Esophagus squamous epithelium (tissue), 5 donors: Measurements from ENCODE around the gene RUNX3. TPM values are rescaled to one million over a fixed set of nuclear protein-coding genes. Genes with fewer than 3 reads are reported as not detected.

ENCODE experiments used
- DNase-seq: peaks from one replicate; lab custom pipeline; 2025; lab: John Stamatoyannopoulos, UW
- H3K27ac ChIP-seq, 4 donors: fragments of 200-600 bp; sonication (generic); one replicate each; pipeline ENCODE4 v1.5.1; 2016 to 2019; ENCODE audit warnings: mild to moderate bottlenecking in 1 of 4
- H3K27me3 ChIP-seq, 4 donors: fragments of 200-600 bp; sonication (generic); 1 replicate in 3 of 4; 2 replicates in 1 of 4; pipeline versions ENCODE4 v1.5.1 to v1.6.0; 2017 to 2021; ENCODE audit warnings: antibody characterized with exemption in 1 of 4
- H3K36me3 ChIP-seq, 3 donors: fragments of 200-600 bp; sonication (generic); one replicate each; pipeline ENCODE4 v1.5.1; 2016 to 2019
- H3K4me1 ChIP-seq, 3 donors: fragments of 200-600 bp; sonication (generic); one replicate each; pipeline ENCODE4 v1.5.1; 2017 to 2019
- H3K4me3 ChIP-seq, 4 donors: fragments of 200-600 bp; sonication (generic); 1 replicate in 3 of 4; 2 replicates in 1 of 4; pipeline ENCODE4 v1.5.1; 2016 to 2019; ENCODE audit warnings: mild to moderate bottlenecking in 2 of 4, moderate library complexity in 1 of 4
- H3K9me3 ChIP-seq, 3 donors: fragments of 200-600 bp; sonication (generic); one replicate each; pipeline ENCODE4 v1.5.1; 2016 to 2019
- POLR2A ChIP-seq, 4 donors: fragments of 450-650 bp; IDR thresholded peaks; one replicate each; pipeline ENCODE4 v1.6.1; 2017; ENCODE audit warnings: antibody characterized with exemption in 4 of 4, mild to moderate bottlenecking in 4 of 4, moderate library complexity in 3 of 4
- WGBS, 2 donors: methylation state at CpG; one replicate each; pipeline ENCODE4 v1.1.5; 2018; 5-methylcytosine and 5-hydroxymethylcytosine counted together
- intact Hi-C: fragments of 100-400 bp; cut with DNase I; formaldehyde crosslinking; loops from one replicate; pipeline ENCODE4 v1.15.0; 2022
- total RNA-seq, 4 donors: library from RNA; depleted of rRNA; stranded (reverse); fragments of >200 nt; gene quantifications; one replicate each; pipeline ENCODE4 v1.1.0, GENCODE V29; 2016
- TF ChIP-seq, protein P1 (sequence below), 6 experiments: fragments of 450-650 bp in 4 of 6; fragments of 200-600 bp in 2 of 6; sonication (generic) in 2 of 6; IDR thresholded peaks; one replicate each; pipeline ENCODE4 v1.5.1; 2016 to 2019; ENCODE audit warnings: antibody characterized with exemption in 6 of 6, mild to moderate bottlenecking in 4 of 6, moderate library complexity in 4 of 6
- donor health status: DM: yes; HTN: yes; CAD: no.

Gene RUNX3
- total RNA-seq, 4 donors from 2014 or later: 1.9 to 5.7 (median 3.1) TPM

DNA sequence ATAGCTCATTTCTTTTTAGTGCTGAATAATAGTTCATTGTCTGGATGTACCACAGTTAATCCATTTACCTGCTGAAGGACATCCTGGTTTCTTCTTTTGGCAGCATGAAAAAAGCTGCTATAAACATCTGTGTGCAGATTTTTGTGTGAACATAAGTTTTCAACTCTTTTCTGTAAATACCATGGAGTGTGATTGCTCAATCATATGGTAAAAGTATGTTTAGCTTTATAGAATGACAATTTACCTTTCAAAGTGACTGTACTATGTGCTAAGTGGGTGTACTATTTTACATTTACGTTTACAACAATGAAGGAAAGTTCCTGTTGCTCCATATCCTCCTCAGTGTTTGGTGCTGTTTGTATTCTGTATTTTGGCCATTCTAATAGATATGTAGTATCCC lies 49.0 kb downstream of the RUNX3 start:
- TF ChIP-seq POLR2A (IDR thresholded peaks at IDR 0.05): no peak
- TF ChIP-seq, protein P1, sequence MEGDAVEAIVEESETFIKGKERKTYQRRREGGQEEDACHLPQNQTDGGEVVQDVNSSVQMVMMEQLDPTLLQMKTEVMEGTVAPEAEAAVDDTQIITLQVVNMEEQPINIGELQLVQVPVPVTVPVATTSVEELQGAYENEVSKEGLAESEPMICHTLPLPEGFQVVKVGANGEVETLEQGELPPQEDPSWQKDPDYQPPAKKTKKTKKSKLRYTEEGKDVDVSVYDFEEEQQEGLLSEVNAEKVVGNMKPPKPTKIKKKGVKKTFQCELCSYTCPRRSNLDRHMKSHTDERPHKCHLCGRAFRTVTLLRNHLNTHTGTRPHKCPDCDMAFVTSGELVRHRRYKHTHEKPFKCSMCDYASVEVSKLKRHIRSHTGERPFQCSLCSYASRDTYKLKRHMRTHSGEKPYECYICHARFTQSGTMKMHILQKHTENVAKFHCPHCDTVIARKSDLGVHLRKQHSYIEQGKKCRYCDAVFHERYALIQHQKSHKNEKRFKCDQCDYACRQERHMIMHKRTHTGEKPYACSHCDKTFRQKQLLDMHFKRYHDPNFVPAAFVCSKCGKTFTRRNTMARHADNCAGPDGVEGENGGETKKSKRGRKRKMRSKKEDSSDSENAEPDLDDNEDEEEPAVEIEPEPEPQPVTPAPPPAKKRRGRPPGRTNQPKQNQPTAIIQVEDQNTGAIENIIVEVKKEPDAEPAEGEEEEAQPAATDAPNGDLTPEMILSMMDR (IDR thresholded peaks at IDR 0.05): no peak
- Histone ChIP-seq H3K27ac (no peak overlapping the region), H3K4me1 (no peaks in the 10 kb centered on the region), H3K9me3 (no peaks in the 10 kb centered on the region), H3K36me3 (no peaks in the 10 kb centered on the region), H3K4me3 (no peak overlapping the region), H3K27me3 (peaks cover 0 to 43% (median 0%) of the 10 kb centered on the region in 4 donors)
- intact Hi-C loops: no loop called here
- 4 to 31% methylated on average over 1 of the region's 1 CpG for WGBS, 2 donors
- DNase-seq: no peak

DNA sequence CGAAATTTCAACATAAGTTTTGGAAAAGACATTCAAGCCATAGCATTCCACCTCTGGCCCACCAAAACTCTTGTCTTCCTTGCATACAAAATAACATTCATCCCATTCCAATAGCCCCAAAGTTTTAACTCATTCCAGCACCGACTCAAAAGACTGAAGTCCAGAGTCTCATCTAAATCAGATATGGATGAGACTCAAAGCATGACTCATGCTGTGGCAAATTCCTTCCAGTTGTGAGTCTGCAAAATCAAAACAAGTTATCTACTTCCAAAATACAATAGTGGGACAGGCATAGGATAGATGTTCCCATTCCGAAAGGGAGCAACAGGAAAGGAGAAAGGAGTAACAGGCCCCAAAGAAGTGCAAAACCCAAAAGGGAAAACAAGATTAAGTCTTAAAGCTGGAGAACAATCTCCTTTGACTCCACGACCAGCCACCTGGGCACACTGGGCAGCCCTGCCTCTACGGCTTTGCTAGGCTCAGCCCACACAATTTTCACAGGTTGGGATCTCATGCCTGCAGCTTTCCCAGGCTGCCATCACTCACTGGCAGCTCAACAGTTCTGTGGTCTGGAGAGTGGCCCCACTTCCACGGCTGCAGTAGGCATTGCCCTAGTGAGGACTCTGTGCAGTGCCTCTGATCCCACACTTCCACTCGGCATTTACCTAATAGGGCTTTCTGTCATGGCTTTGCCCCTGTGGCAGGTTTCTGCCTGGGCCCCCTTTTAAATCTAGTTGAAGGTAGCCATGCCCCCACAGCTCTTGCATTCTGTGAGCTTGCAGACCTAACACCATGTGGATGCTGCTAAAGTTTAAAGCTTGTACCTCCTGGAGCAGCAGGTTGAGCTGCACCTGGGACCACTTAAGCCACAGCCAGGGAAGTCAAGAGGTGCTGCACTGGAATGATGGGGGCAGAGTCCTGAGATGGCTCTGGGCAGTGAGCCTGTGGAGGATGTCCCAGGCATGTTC lies 51.0 kb downstream of the RUNX3 start:
- Histone ChIP-seq H3K9me3 (no peaks in the 10 kb centered on the region), H3K27ac (no peak overlapping the region), H3K4me1 (no peaks in the 10 kb centered on the region), H3K4me3 (no peak overlapping the region), H3K27me3 (peaks cover 0 to 56% (median 0%) of the 10 kb centered on the region in 4 donors), H3K36me3 (no peaks in the 10 kb centered on the region)
- 75 to 77% methylated on average over 7 of the region's 7 CpGs for WGBS, 2 donors
- DNase-seq: no peak
- intact Hi-C loops: no loop called here
- TF ChIP-seq, protein P1 (IDR thresholded peaks at IDR 0.05): no peak
- no peak for TF ChIP-seq POLR2A (IDR thresholded peaks at IDR 0.05)

DNA sequence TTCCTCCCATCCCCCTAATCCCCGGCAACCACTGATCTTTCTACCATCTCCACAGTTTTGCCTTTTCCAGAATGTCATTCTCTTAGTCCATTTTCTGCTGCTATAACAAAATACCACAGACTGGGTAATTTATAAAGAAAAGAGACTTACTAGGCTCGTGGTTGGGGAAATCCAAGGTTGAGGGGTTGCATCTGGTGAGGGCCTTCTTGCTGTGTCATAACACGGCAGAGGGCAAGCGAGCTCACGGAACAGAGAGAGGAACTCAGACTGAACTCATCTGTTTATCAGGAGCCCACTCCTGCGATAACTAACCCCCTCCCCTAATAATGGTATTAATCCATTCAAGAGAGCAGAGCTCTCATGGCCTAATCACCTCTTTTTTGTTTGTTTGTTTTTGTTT lies 52.0 kb downstream of the RUNX3 start:
- Histone ChIP-seq H3K4me1 (no peaks in the 10 kb centered on the region), H3K36me3 (no peaks in the 10 kb centered on the region), H3K9me3 (no peaks in the 10 kb centered on the region), H3K27me3 (peaks cover 0 to 54% (median 0%) of the 10 kb centered on the region in 4 donors), H3K27ac (no peak overlapping the region), H3K4me3 (no peak overlapping the region)
- WGBS, 2 donors: 65 to 85% methylated on average over 6 of the region's 6 CpGs
- TF ChIP-seq POLR2A (IDR thresholded peaks at IDR 0.05): no peak
- TF ChIP-seq, protein P1 (IDR thresholded peaks at IDR 0.05): no peak
- intact Hi-C loops: no loop called here
- no peak for DNase-seq

DNA sequence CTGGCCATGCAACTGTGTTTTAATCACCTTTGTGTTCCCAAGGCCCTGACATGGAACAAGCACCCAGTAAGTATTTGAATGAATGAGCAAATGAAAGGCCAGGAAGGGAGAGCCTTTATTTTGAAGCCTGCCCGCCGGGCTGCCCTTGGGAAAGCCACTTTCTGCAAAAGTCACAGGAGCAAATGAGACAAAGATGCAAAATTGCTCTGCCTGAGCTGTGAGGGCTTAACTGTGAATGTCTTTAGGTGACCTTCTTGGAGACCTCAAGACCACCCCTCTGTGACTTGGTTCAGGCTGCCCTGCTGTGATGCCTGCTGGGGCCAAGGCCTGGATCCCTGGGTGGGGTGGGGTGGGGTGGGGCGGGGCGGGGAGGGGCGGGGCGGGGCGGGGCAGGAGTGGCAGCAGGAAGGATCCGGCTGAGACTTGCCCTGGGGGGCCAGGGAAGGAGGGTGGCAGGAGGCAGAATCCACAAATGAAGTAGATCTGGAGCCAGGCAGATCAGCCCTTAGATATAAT lies 54.0 kb downstream of the RUNX3 start:
- H3K9me3 ChIP-seq: no peaks in the 10 kb centered on the region
- TF ChIP-seq POLR2A (IDR thresholded peaks at IDR 0.05): no peak
- intact Hi-C loops: no loop called here
- DNase-seq: no peak
- no peak overlapping the region for H3K4me3 ChIP-seq
- 58 to 67% methylated on average over 1 to 2 of the region's 8 CpGs for WGBS, 2 donors
- H3K27ac ChIP-seq: no peak overlapping the region
- H3K4me1 ChIP-seq: no peaks in the 10 kb centered on the region
- H3K27me3 ChIP-seq: peaks cover 0 to 69% (median 0%) of the 10 kb centered on the region in 4 donors
- no peaks in the 10 kb centered on the region for H3K36me3 ChIP-seq

DNA sequence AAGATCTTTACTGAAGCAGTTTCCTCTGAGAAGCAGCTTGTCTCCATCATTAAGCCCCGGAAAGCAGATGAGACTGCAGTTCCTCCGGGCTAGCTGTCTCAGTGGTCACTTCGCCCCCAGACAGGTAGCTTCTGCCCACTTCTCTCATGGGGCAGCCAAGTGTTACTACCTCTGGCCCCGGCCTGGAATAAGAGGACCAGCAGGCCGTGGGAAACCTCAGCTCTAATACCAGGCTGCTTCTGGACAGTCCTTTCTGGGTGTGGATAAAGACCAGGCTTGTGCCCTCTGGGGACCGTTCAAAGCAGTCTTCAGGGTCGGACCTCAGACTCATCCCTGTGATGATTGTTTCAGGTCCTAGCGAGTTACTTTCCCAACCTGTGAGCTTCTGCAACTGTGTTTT lies 54.8 kb downstream of the RUNX3 start:
- H3K4me3 ChIP-seq: no peak overlapping the region
- 55 to 75% methylated on average over 5 to 8 of the region's 8 CpGs for WGBS, 2 donors
- TF ChIP-seq POLR2A (IDR thresholded peaks at IDR 0.05): no peak
- TF ChIP-seq, protein P1 (IDR thresholded peaks at IDR 0.05): no peak
- intact Hi-C loops: no loop called here
- peaks cover 0 to 77% (median 0%) of the 10 kb centered on the region in 4 donors for H3K27me3 ChIP-seq
- no peaks in the 10 kb centered on the region for H3K36me3 ChIP-seq
- H3K4me1 ChIP-seq: no peaks in the 10 kb centered on the region
- DNase-seq: no peak
- H3K27ac ChIP-seq: no peak overlapping the region
- no peaks in the 10 kb centered on the region for H3K9me3 ChIP-seq
